CD4-positive, CD25-positive, alpha-beta regulatory T cell (primary cell): ENCODE measurements around the gene KPNA6. TPM values are rescaled to one million over a fixed set of nuclear protein-coding genes. Genes with fewer than 3 reads are reported as not detected.
"Not testable (repeated sequence)": the region's sequence is repeated elsewhere in the genome, so short reads cannot be mapped to it uniquely, and the experiment has no call there.

Experiments used
- ATAC-seq, 2 donors: fragments of 150-1000 bp; cut with Tn5 transposase; one replicate each; pipeline ENCODE4 v1.10.0; 2021; ENCODE audit warnings: low read depth in 2 of 2, moderate number of reproducible peaks in 2 of 2, moderate library complexity in 1 of 2
- DNase-seq, 3 donors: peaks; one replicate each; pipeline versions ENCODE4 v3.0.0 to v3.0.0-alpha.2; 2012 to 2022; ENCODE audit warnings: mixed read lengths in 1 of 3
- H3K27ac ChIP-seq: one replicate; pipeline ENCODE4 v1.7.0; 2013; ENCODE audit warnings: mild to moderate bottlenecking, low read length; ENCODE audit not compliant: insufficient read depth, poor library complexity, severe bottlenecking
- H3K27me3 ChIP-seq: one replicate; pipeline ENCODE4 v1.7.0; 2013; ENCODE audit warnings: low read length; ENCODE audit not compliant: control insufficient read depth, insufficient read depth
- H3K36me3 ChIP-seq: one replicate; pipeline ENCODE4 v1.7.0; 2013; ENCODE audit warnings: mild to moderate bottlenecking, low read length, moderate library complexity; ENCODE audit not compliant: control insufficient read depth, insufficient read depth
- H3K4me1 ChIP-seq: 2 replicates; pipeline ENCODE4 v1.7.0; 2013; ENCODE audit warnings: mild to moderate bottlenecking, low read length; ENCODE audit not compliant: insufficient read depth, control insufficient read depth, poor library complexity, severe bottlenecking
- H3K4me3 ChIP-seq: one replicate; pipeline ENCODE4 v1.7.0; 2013; ENCODE audit warnings: low read depth, mild to moderate bottlenecking, low read length, moderate library complexity
- H3K9me3 ChIP-seq, 2 experiments: 1 replicate in 1 of 2; 2 replicates in 1 of 2; pipeline ENCODE4 v1.7.0; 2013; ENCODE audit warnings: low read length in 2 of 2, mild to moderate bottlenecking in 1 of 2, moderate library complexity in 1 of 2; ENCODE audit not compliant: control insufficient read depth in 2 of 2
- H3K27ac Mint-ChIP-seq, 3 donors: one replicate each; pipeline ENCODE4 v1.8.0; 2020 to 2022; ENCODE audit warnings: mild to moderate bottlenecking in 3 of 3, mixed read lengths in 3 of 3, moderate library complexity in 2 of 3
- H3K27me3 Mint-ChIP-seq: one replicate; pipeline ENCODE4 v1.8.0; 2022; ENCODE audit warnings: mild to moderate bottlenecking, mixed read lengths
- H3K36me3 Mint-ChIP-seq: one replicate; pipeline ENCODE4 v1.8.0; 2020; ENCODE audit warnings: mixed read lengths
- H3K4me1 Mint-ChIP-seq, 4 donors: one replicate each; pipeline ENCODE4 v1.8.0; 2020 to 2022; ENCODE audit warnings: mixed read lengths in 4 of 4, mild to moderate bottlenecking in 1 of 4
- H3K4me3 Mint-ChIP-seq, 4 donors: one replicate each; pipeline ENCODE4 v1.8.0; 2020 to 2022; ENCODE audit warnings: mild to moderate bottlenecking in 4 of 4, mixed read lengths in 4 of 4, moderate library complexity in 3 of 4
- H3K9me3 Mint-ChIP-seq, 7 donors: one replicate each; pipeline ENCODE4 v1.8.0; 2020 to 2022; ENCODE audit warnings: mixed read lengths in 7 of 7, mild to moderate bottlenecking in 3 of 7, moderate library complexity in 2 of 7
- polyA plus RNA-seq, 4 donors: library from polyadenylated mRNA; unstranded; fragments of 300-500 nt; fragmentation: Illumina TruSeq; gene quantifications; one replicate each; pipeline ENCODE4 v1.2.3, GENCODE V29; 2021
- total RNA-seq: library from RNA; stranded (reverse); gene quantifications from one replicate; pipeline ENCODE4 v1.2.3, GENCODE V29; 2022

KPNA6 gene
- total and polyA plus RNA-seq, 5 donors from 2014 or later, result 22.7 to 56.1 (median 28.6) TPM

DNA sequence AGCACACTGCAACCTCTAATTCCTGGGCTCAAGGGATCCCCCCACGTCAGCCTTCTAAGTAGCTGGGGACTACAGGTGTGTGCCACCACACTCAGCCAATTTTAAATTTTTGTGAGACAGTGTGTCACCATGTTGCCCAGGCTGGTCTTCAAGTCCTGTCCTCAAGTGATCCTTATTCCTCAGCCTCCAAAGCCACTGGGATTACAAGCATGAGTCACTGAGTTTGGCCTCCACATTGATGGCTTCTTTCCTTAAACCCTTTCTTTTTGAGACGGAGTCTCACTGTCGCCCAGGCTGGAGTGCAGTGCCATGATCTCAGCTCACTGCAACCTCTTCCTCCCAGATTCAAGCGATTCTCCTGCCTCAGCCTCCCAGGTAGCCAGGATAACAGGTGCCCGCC lies 7.6 kb downstream of the KPNA6 start:
- H3K36me3 ChIP-seq, result no peaks in the 10 kb centered on the region
- no peak overlapping the region for H3K27ac ChIP-seq
- H3K9me3 Mint-ChIP-seq, result no peaks in the 10 kb centered on the region
- H3K4me3 ChIP-seq, result no peak overlapping the region
- peaks cover 37% of the 10 kb centered on the region for H3K4me1 ChIP-seq
- ATAC-seq, result no peak
- no peaks in the 10 kb centered on the region for H3K27me3 ChIP-seq
- H3K4me3 Mint-ChIP-seq, result no peak overlapping the region
- no peak for DNase-seq
- H3K9me3 ChIP-seq, result no peaks in the 10 kb centered on the region
- peaks cover 9% of the 10 kb centered on the region for H3K36me3 Mint-ChIP-seq
- no peaks in the 10 kb centered on the region for H3K27me3 Mint-ChIP-seq
- H3K4me1 Mint-ChIP-seq, result peaks cover 19 to 80% (median 42%) of the 10 kb centered on the region in 4 donors
- peak overlapping the region in 1 of 3 donors; percentile 6 for H3K27ac Mint-ChIP-seq

DNA sequence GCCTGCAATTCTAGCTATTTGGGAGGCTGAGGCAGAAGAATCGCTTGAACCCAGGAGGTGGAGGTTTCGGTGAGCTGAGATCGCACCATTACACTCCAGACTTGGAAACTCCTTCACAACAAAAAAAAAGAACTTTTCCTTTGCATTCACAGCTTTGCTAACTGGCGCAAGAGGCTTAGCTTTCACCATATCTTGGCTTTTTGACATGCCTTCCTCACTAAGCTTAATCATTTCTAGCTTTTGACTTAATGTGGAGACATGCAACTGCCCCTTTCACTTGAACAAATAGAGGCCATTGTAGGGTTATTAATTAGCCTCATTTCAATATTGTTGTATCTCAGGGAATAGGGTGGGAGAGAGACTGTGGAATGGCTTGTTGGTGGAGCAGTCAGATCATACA lies 8.7 kb downstream of the KPNA6 start:
- Histone ChIP-seq H3K9me3 (no peaks in the 10 kb centered on the region), H3K27ac (no peak overlapping the region), H3K4me3 (no peak overlapping the region), H3K27me3 (no peaks in the 10 kb centered on the region), H3K4me1 (peaks cover 31% of the 10 kb centered on the region), H3K36me3 (no peaks in the 10 kb centered on the region)
- Mint-ChIP-seq H3K4me1 (peaks cover 15 to 80% (median 43%) of the 10 kb centered on the region in 4 donors), H3K4me3 (peak overlapping the region in 1 of 4 donors; percentile 67), H3K36me3 (peaks cover 12% of the 10 kb centered on the region), H3K27ac (peak overlapping the region in 1 of 3 donors; percentile 62), H3K27me3 (no peaks in the 10 kb centered on the region), H3K9me3 (no peaks in the 10 kb centered on the region)
- DNase-seq (no peak), ATAC-seq (no peak)

DNA sequence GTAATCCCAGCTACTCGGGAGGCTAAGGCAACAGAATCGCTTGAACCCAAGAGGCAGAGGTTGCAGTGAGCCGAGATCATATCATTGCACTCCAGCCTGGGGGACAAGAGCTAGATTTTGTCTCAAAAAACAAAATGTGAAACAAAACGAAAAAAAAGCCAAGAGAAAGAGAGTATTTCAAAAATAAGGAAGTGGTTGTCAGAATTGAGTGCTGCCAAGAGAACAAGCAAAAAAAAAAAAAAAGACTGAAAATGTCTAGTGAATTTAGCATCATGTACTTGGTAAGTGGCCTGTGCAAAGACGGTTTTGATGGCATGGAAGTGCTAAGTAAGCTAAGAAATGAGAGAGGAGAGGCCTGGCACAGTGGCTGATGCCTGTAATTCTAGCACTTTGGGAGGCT lies 14.3 kb downstream of the KPNA6 start:
- peaks cover 18% of the 10 kb centered on the region for H3K4me1 ChIP-seq
- Mint-ChIP-seq H3K4me1 (peaks cover 21 to 67% (median 36%) of the 10 kb centered on the region in 4 donors), H3K27ac (peak overlapping the region in 2 of 3 donors; percentile 45 to 71), H3K36me3 (peaks cover 3% of the 10 kb centered on the region), H3K4me3 (peak overlapping the region; percentile 12 to 69 (median 28)), H3K27me3 (no peaks in the 10 kb centered on the region), H3K9me3 (no peaks in the 10 kb centered on the region)
- H3K4me3 ChIP-seq, result no peak overlapping the region
- ATAC-seq (no peak), DNase-seq (peak in 1 of 3 donors; percentile 42)
- H3K27ac ChIP-seq, result no peak overlapping the region
- no peaks in the 10 kb centered on the region for H3K27me3 ChIP-seq
- no peaks in the 10 kb centered on the region for H3K36me3 ChIP-seq
- H3K9me3 ChIP-seq, result no peaks in the 10 kb centered on the region

DNA sequence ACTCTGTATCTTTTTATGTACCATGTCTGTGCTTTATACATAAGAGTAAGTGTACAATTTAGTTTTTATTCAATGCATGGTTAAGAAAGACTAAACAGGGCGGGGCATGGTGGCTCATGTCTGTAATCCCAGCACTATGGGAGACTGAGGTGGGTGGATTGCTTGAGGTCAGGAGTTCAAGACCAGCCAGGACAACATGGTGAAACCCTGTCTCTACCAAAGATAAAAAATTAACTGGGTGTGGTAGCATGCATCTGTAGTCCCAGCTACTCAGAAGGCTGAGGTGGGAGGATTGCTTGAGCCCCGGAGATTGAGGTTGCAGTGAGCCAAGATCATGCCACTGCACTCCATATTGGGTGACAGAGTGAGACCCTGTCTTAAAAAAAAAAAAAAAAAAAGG lies 15.5 kb downstream of the KPNA6 start:
- Mint-ChIP-seq H3K4me3 (peak overlapping the region in 2 of 4 donors; percentile 13 to 33), H3K4me1 (peaks cover 33 to 69% (median 39%) of the 10 kb centered on the region in 4 donors)
- not testable (repeated sequence) for DNase-seq, ATAC-seq, H3K36me3 Mint-ChIP-seq, H3K27ac ChIP-seq, H3K27ac Mint-ChIP-seq, H3K4me3 ChIP-seq, H3K27me3 Mint-ChIP-seq, H3K9me3 Mint-ChIP-seq, H3K27me3 ChIP-seq, H3K9me3 ChIP-seq, H3K36me3 ChIP-seq
- H3K4me1 ChIP-seq, result peaks cover 17% of the 10 kb centered on the region

DNA sequence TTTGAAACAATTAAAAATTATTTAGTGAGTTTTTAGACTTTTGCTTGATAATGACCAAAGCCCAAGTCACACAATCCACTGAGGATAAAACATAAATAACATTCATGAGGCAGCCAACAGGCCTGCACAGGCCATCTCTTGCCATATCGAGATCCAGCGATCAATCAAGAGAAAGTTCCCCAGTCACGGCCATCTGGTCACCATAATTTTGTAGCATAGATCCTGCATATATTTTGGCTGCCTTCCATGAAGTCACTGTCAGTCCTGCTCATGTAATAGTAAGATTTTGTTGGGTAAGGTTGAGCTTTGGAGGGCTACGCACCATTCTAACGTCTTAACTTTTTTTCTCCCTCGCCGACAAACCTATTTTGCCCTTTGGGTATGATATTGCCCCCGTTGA lies 17.5 kb downstream of the KPNA6 start:
- H3K36me3 Mint-ChIP-seq, result peaks cover 7% of the 10 kb centered on the region
- peaks cover 42 to 74% (median 50%) of the 10 kb centered on the region in 4 donors for H3K4me1 Mint-ChIP-seq
- no peak for DNase-seq
- no peaks in the 10 kb centered on the region for H3K27me3 Mint-ChIP-seq
- no peak overlapping the region for H3K4me3 ChIP-seq
- H3K4me3 Mint-ChIP-seq, result no peak overlapping the region
- ATAC-seq, result no peak
- H3K27ac ChIP-seq, result no peak overlapping the region
- peaks cover 7% of the 10 kb centered on the region for H3K36me3 ChIP-seq
- no peak overlapping the region for H3K27ac Mint-ChIP-seq
- no peaks in the 10 kb centered on the region for H3K9me3 Mint-ChIP-seq
- H3K4me1 ChIP-seq, result peaks cover 14% of the 10 kb centered on the region
- no peaks in the 10 kb centered on the region for H3K9me3 ChIP-seq
- no peaks in the 10 kb centered on the region for H3K27me3 ChIP-seq

DNA sequence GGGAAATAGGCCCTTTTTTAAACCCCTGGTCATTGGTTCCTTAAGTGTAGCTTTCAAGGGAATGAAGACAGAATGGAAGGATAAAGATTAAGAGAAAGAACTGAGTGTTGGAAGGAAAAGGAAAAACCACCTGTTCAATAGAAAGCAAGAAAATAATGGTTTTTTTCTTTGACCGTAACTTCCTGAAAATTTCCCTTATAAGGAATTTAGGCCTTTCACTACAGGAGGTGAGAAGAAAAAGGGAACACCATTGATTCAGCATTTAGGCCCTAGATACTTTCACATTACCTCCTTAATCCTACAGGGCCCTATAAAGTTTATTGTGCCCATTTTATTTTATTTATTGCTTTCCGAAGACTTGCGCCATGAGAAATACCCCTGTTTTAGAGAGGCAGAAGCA lies 18.9 kb downstream of the KPNA6 start:
- peaks cover 8% of the 10 kb centered on the region for H3K4me1 ChIP-seq
- Mint-ChIP-seq H3K36me3 (peaks cover 4% of the 10 kb centered on the region), H3K9me3 (no peaks in the 10 kb centered on the region), H3K27ac (peak overlapping the region in 2 of 3 donors; percentile 43 to 47), H3K4me3 (peak overlapping the region in 1 of 4 donors; percentile 69), H3K4me1 (peaks cover 35 to 64% (median 40%) of the 10 kb centered on the region in 4 donors), H3K27me3 (no peaks in the 10 kb centered on the region)
- H3K9me3 ChIP-seq, result no peaks in the 10 kb centered on the region
- DNase-seq (no peak), ATAC-seq (no peak)
- H3K27me3 ChIP-seq, result no peaks in the 10 kb centered on the region
- H3K4me3 ChIP-seq, result no peak overlapping the region
- H3K27ac ChIP-seq, result no peak overlapping the region
- peaks cover 11% of the 10 kb centered on the region for H3K36me3 ChIP-seq

DNA sequence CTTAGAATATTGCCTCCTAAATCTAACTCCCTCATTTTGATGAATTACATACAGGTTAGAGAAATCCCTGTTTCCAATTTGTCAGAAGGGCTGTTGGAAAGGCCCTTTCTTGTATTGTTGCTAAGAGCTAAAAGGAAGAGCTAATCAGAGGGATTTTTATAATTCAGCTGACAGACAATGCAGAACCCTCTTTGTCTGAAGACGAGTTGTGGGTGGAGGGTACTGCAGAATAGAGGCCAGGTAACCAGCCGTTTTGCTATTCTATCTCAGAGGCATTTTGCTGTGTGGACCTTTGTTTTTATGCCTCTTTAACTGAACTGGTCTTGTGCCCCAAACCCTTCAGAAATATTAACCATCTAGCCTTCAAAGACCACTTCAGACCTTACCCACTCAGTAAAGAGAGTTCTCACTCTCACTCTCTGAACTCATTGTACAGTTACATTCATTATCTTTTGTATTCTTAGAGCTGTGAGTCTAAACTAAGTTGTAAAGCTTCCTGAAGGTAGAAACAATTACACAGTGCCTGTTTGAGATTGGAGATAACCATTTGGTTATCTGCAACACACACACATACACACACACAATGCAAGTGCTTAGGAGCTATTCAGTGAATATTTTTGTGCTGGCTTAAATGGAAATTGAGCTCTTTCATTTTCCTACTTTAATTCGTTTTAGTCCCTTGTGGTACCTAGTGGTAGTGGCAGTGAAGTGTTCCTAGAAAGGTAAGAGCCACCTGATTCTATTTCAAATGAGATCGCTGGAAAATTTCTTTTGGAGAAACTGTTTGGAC lies 19.7 kb downstream of the KPNA6 start:
- Histone ChIP-seq H3K4me1 (peaks cover 2% of the 10 kb centered on the region), H3K4me3 (no peak overlapping the region), H3K27ac (no peak overlapping the region), H3K27me3 (no peaks in the 10 kb centered on the region), H3K36me3 (peaks cover 11% of the 10 kb centered on the region), H3K9me3 (no peaks in the 10 kb centered on the region)
- Mint-ChIP-seq H3K27me3 (no peaks in the 10 kb centered on the region), H3K36me3 (peaks cover 4% of the 10 kb centered on the region), H3K4me1 (peaks cover 27 to 57% (median 35%) of the 10 kb centered on the region in 4 donors), H3K4me3 (peak overlapping the region in 2 of 4 donors; percentile 19 to 24), H3K27ac (peak overlapping the region in 2 of 3 donors; percentile 60 to 73), H3K9me3 (no peaks in the 10 kb centered on the region)
- DNase-seq (no peak), ATAC-seq (no peak)

DNA sequence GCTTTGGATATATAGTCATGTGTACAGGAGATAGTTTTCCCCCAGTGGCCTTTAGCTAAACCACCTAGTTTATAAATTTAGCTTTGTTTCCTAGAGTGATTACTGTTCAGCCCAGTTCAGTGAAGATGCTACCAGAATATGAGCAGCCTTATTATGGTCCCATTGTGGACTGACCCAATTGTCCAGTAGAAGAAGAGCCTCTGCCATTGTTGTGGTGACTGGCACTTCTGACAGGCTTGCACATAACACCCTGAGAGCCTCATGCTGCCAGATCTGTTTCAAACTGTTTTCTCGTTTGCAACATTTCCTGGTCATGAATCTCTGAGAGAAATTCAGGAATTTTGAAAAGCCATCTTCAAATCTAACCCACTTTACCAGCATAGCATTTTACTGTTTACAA lies 20.6 kb downstream of the KPNA6 start:
- Mint-ChIP-seq H3K4me1 (peaks cover 26 to 52% (median 30%) of the 10 kb centered on the region in 4 donors), H3K27ac (no peak overlapping the region), H3K9me3 (no peaks in the 10 kb centered on the region), H3K36me3 (peaks cover 4% of the 10 kb centered on the region), H3K4me3 (peak overlapping the region in 1 of 4 donors; percentile 3), H3K27me3 (no peaks in the 10 kb centered on the region)
- Histone ChIP-seq H3K27me3 (no peaks in the 10 kb centered on the region), H3K4me3 (no peak overlapping the region), H3K27ac (no peak overlapping the region), H3K4me1 (no peaks in the 10 kb centered on the region), H3K36me3 (peaks cover 11% of the 10 kb centered on the region), H3K9me3 (no peaks in the 10 kb centered on the region)
- ATAC-seq (no peak), DNase-seq (no peak)
